ENCODE results near the gene PLEKHM3. TPM values are rescaled to one million over a fixed set of nuclear protein-coding genes. Genes with fewer than 3 reads are reported as not detected.
A peak's percentile ranks its signal among the peaks of the same experiment; 100 is the strongest.

PLEKHM3 gene
- total and polyA plus RNA-seq, 2 of the 13 experiments (the other 11 are each of a cell fraction or from before 2014, with no cell fraction given): 4.5 to 4.7 TPM

- peak; percentile 93 for TF ChIP-seq HOMEZ (CRISPR knock-in tag; IDR thresholded peaks at IDR 0.05; ENCODE audit: low read depth)
- TF ChIP-seq RFXAP (CRISPR knock-in tag; IDR thresholded peaks at IDR 0.05; ENCODE audit: borderline replicate concordance): peak; percentile 94
- peak; percentile 97 for TF ChIP-seq STAT6 (CRISPR knock-in tag; IDR thresholded peaks at IDR 0.05; ENCODE audit: borderline replicate concordance)
- TF ChIP-seq ZUFSP (CRISPR knock-in tag; IDR thresholded peaks at IDR 0.05; ENCODE audit: borderline replicate concordance): no peak
- peak; percentile 97; the same call in 1 of the 2 replicates for TF ChIP-seq MXD4 (CRISPR knock-in tag; IDR thresholded peaks at IDR 0.05)
- TF ChIP-seq SMAD9 (CRISPR knock-in tag; IDR thresholded peaks at IDR 0.05): peak; percentile 87; the same call in 1 of the 2 replicates
- TF ChIP-seq ARNT2 (CRISPR knock-in tag; IDR thresholded peaks at IDR 0.05; ENCODE audit: low read depth): peak; percentile 96
- peak; percentile 96 for TF ChIP-seq TAF1 (CRISPR knock-in tag; IDR thresholded peaks at IDR 0.05)
- 0 out of 2 replicates have a peak, but pooled peaks have one; percentile 81 for TF ChIP-seq U2AF2 (IDR thresholded peaks at IDR 0.05; ENCODE audit: low read depth, low read length)
- TF ChIP-seq RFX5 (IDR thresholded peaks at IDR 0.05; ENCODE audit: low read depth, low read length): 0 out of 2 replicates have a peak, but pooled peaks have one; percentile 11
- peak; percentile 100 for TF ChIP-seq POGZ (CRISPR knock-in tag; IDR thresholded peaks at IDR 0.05)
- TF ChIP-seq ZNF766 (CRISPR knock-in tag; IDR thresholded peaks at IDR 0.05; ENCODE audit: borderline replicate concordance): peak; percentile 97; the same call in 1 of the 2 replicates
- TF ChIP-seq KIAA2018 (CRISPR knock-in tag; IDR thresholded peaks at IDR 0.05; ENCODE audit: borderline replicate concordance): 0 out of 2 replicates have a peak, but pooled peaks have one; percentile 2
- peak; percentile 100 for TF ChIP-seq GTF3A (CRISPR knock-in tag; conservative IDR thresholded peaks at IDR 0.05)
These were observed at the start of gene PLEKHM3 (continued) for GRCh38 chr2:208025037-208025813.

Data from HepG2 (cell line).